LNCaP clone FGC (cell line): ENCODE measurements around the gene VWA2.

Experiments
- DNase-seq: peaks from one replicate; pipeline ENCODE4 v3.0.0-alpha.2; 2011; ENCODE audit warnings: low read depth
- H3K4me3 ChIP-seq: 2 replicates; pipeline ENCODE4 v1.5.1; 2011; ENCODE audit warnings: mild to moderate bottlenecking, low read depth, low read length, control low read depth
- CTCF ChIP-seq: IDR thresholded peaks from 2 replicates; pipeline ENCODE4 v1.5.1; 2012; ENCODE audit warnings: mild to moderate bottlenecking; ENCODE audit not compliant: control insufficient read depth, insufficient read depth; ENCODE audit errors: extremely low read depth

The VWA2 gene

DNA sequence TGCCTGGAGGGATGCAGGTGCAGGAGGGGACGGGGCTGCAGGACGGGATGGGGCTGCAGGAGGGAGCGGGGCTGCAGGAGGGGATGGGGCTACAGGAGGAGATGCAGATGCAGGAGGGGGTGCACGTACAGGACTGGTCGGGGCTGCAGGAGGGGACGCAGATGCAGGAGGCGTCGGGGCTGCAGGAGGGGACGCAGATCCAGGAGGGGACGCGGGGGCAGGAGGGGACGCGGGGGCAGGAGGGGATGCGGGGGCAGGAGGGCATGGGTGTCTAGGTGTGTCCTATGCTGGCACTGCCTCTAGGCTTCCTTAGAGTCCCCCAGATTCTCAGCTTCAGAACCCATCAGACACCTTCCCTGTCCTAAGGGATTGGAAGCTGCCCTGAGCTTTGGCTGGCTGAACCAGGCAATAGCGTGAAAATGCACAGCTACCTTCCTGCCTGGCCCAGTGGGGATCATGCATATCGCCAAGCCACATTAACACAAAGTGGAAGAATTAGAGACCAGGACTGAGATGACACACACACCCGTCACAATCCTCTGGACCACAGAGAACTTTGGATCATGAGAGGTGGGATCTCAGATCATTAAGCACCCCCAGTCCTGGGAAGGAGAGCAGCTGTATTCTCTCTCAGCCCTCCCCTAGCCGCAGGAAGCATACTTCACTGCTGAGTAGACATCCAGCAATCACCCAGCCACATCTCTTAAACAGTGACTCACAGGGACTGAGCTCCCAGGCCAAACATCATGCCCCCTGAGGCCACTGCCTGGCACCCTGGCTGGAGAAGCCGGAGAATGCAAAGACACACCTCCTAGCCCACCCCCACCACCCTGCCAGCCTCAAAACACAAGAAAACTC, 67.3 kb downstream of the VWA2 start:
- no peak for TF ChIP-seq CTCF
- no peak overlapping the region for H3K4me3 ChIP-seq
- no peak for DNase-seq

DNA sequence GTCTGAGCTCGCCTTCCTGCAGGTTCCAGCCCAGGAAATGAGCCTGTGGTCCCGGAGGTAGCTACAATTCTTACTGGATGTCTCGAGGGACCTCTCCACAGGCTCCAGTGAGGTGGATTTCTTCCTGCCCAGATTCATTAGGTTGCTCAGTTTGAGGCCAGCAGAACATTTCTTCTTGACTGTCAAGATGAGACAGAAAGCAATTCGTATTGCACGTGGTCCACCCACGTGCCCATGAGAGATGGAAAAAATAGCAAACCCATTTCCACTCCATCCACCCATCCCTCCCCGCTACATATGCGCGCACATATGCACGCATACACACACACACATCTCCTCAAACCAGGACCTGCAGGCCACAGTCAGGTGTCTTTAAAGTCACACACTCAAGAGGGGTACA, 68.7 kb downstream of the VWA2 start:
- TF ChIP-seq CTCF = no peak
- no peak overlapping the region for H3K4me3 ChIP-seq
- DNase-seq = no peak

DNA sequence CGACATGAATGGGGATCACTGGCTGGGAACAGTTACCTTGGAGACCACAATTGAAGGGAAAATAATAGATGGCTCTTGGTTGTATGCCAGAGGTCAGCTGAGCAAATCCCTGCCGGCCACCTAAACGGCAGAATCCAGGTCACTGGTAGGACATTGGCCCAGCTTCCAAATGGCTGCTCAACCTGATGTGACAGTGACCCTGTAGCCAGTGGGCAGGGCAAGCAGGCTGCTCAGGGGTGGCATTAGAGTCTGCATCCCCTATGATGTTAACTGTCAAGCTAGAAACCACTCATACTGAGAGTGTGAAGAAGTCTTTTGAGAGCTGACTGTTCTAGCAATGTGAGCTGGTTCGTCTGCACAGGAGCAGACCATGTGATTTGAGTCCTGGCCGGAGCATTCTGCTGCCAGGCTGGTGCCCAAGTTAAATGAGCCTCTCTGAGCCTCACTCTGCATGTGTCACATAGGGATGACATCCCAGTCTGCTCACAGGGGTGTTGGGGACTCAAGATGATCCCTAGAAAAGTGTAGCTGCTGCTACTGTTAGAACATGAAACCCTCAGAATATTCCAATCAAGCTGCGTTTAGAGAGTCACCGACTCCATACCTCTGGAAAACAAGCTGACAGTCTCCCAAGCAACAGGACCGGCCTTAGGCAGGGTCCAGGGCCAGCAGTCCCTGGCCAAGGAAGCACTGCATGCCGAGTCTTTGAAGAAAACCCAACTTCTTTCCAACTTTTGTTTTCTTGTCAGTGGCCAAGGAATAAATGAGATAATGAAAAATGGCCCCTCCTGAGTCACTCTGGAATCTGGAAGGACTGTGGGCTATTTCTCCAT, 69.7 kb downstream of the VWA2 start:
- TF ChIP-seq CTCF = no peak
- H3K4me3 ChIP-seq = no peak overlapping the region
- DNase-seq = no peak

DNA sequence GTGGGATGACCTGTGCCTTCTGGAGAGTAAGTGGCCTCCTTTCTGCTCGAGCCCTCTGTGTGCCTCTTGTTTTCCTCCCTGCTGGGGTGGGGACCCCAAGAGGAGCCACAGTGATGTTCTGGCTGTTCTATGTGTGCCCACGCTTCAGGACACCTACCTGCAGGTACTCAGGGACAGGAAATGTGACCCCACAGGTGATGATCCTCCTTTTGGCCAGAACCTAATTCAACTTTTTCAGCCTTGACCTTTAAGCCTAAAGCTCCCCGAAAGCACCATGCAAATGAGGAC, 70.3 kb downstream of the VWA2 start:
- DNase-seq = no peak
- TF ChIP-seq CTCF = no peak
- H3K4me3 ChIP-seq = no peak overlapping the region

GRCh38 chr10:114310346-114310745, 71.3 kb downstream of the VWA2 start:
- no peak overlapping the region for H3K4me3 ChIP-seq
- TF ChIP-seq CTCF = no peak
- DNase-seq = no peak

GRCh38 chr10:114311023-114311422, 72.0 kb downstream of the VWA2 start:
- no peak for TF ChIP-seq CTCF
- no peak overlapping the region for H3K4me3 ChIP-seq
- no peak for DNase-seq
